GM23248 (cell line): Measurements from ENCODE around the gene CREBBP.

Experiments used
- EZH2 ChIP-seq: fragments of 200-600 bp; sonication (generic); IDR thresholded peaks from 2 replicates; pipeline ENCODE4 v1.6.1; 2018; ENCODE audit warnings: antibody characterized with exemption, mild to moderate bottlenecking; ENCODE audit not compliant: insufficient read depth, poor library complexity, severe bottlenecking
- EZH2phosphoT487 ChIP-seq: fragments of 200-600 bp; sonication (generic); IDR thresholded peaks from 2 replicates; pipeline ENCODE4 v1.6.1; 2018; ENCODE audit warnings: antibody characterized with exemption, moderate library complexity, mild to moderate bottlenecking, low read depth; ENCODE audit not compliant: insufficient read depth

- TF ChIP-seq EZH2: no peak
- TF ChIP-seq EZH2phosphoT487: no peak
These were observed 39.7 kb upstream of the CREBBP start for GRCh38 chr16:3920206-3920605.
